ENCODE results near the gene FHOD3.

- TF ChIP-seq, protein P1, sequence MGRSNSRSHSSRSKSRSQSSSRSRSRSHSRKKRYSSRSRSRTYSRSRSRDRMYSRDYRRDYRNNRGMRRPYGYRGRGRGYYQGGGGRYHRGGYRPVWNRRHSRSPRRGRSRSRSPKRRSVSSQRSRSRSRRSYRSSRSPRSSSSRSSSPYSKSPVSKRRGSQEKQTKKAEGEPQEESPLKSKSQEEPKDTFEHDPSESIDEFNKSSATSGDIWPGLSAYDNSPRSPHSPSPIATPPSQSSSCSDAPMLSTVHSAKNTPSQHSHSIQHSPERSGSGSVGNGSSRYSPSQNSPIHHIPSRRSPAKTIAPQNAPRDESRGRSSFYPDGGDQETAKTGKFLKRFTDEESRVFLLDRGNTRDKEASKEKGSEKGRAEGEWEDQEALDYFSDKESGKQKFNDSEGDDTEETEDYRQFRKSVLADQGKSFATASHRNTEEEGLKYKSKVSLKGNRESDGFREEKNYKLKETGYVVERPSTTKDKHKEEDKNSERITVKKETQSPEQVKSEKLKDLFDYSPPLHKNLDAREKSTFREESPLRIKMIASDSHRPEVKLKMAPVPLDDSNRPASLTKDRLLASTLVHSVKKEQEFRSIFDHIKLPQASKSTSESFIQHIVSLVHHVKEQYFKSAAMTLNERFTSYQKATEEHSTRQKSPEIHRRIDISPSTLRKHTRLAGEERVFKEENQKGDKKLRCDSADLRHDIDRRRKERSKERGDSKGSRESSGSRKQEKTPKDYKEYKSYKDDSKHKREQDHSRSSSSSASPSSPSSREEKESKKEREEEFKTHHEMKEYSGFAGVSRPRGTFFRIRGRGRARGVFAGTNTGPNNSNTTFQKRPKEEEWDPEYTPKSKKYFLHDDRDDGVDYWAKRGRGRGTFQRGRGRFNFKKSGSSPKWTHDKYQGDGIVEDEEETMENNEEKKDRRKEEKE (IDR thresholded peaks at IDR 0.05; ENCODE audit: borderline replicate concordance in 1 of 2, control insufficient read depth in 1 of 2, low read depth in 2 of 2, low read length in 1 of 2) = no peak
- TF ChIP-seq TOE1 (IDR thresholded peaks at IDR 0.05; ENCODE audit: borderline replicate concordance) = no peak
- TF ChIP-seq TOE1 (CRISPR knock-in tag; IDR thresholded peaks at IDR 0.05; ENCODE audit: borderline replicate concordance, low read depth) = no peak
- TF ChIP-seq, protein P2, sequence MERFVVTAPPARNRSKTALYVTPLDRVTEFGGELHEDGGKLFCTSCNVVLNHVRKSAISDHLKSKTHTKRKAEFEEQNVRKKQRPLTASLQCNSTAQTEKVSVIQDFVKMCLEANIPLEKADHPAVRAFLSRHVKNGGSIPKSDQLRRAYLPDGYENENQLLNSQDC (CRISPR knock-in tag; IDR thresholded peaks at IDR 0.05) = no peak
- no peak for TF ChIP-seq E2F1 (CRISPR knock-in tag; IDR thresholded peaks at IDR 0.05)
- no peak for TF ChIP-seq CTCF (IDR thresholded peaks at IDR 0.05 in 2 of 3, conservative IDR thresholded peaks at IDR 0.05 in 1 of 3; ENCODE audit: insufficient read depth in 2 of 3, low read depth in 1 of 3, low read length in 3 of 3)
- TF ChIP-seq YY1 (IDR thresholded peaks at IDR 0.05; ENCODE audit: borderline replicate concordance in 1 of 3, control insufficient read depth in 1 of 3, extremely low read depth in 1 of 3, insufficient read depth in 3 of 3, insufficient read length in 1 of 3, insufficient replicate concordance in 2 of 3, low read depth in 1 of 3, low read length in 2 of 3) = no peak
Measured at GRCh38 chr18:36813824-36814223, 516.3 kb downstream of the FHOD3 start.

Data from K562 (cell line).